HL-60 (cell line): ENCODE data around the gene CEPT1.

Source experiments
- DNase-seq, 2 experiments: peaks; one replicate each; pipeline ENCODE4 v3.0.0-alpha.2; 2010 to 2020; ENCODE audit warnings: low read depth in 1 of 2, low spot score in 1 of 2
- H3K27ac ChIP-seq: fragments of 250-450 bp; sonication (Bioruptor Pico); replicated peaks from 2 replicates; pipeline ENCODE4 v1.5.1; 2020; ENCODE audit warnings: mild to moderate bottlenecking, moderate library complexity
- H3K27me3 ChIP-seq: fragments of 250-450 bp; sonication (Bioruptor Pico); 2 replicates; pipeline ENCODE4 v1.5.1; 2021; ENCODE audit warnings: mild to moderate bottlenecking, moderate library complexity; ENCODE audit not compliant: insufficient read depth, poor library complexity, severe bottlenecking
- H3K4me3 ChIP-seq: replicated peaks from 2 replicates; pipeline ENCODE4 v1.5.1; 2011; ENCODE audit warnings: mild to moderate bottlenecking, control low read depth, low read length; ENCODE audit not compliant: insufficient read depth
- CTCF ChIP-seq: IDR thresholded peaks from one replicate; pipeline ENCODE4 v1.5.1; 2011; ENCODE audit warnings: low read length, control low read depth, inconsistent platforms; ENCODE audit not compliant: insufficient read depth
- GABPA ChIP-seq: IDR thresholded peaks from 2 replicates; pipeline ENCODE4 v1.6.1; 2012; ENCODE audit warnings: low read depth
- POLR2AphosphoS5 ChIP-seq: IDR thresholded peaks from 2 replicates; pipeline ENCODE4 v1.6.1; 2012; ENCODE audit warnings: low read depth
- REST ChIP-seq: IDR thresholded peaks from 2 replicates; pipeline ENCODE4 v1.6.1; 2012; ENCODE audit warnings: low read depth; ENCODE audit not compliant: insufficient replicate concordance
- SPI1 ChIP-seq: IDR thresholded peaks from 2 replicates; pipeline ENCODE4 v1.6.1; 2012; ENCODE audit warnings: low read depth, mild to moderate bottlenecking, borderline replicate concordance

CEPT1 gene

GRCh38 chr1:111204983-111205713, 65.1 kb downstream of the CEPT1 start:
- Histone ChIP-seq H3K27ac (peak overlapping the region; percentile 94), H3K4me3 (no peak overlapping the region), H3K27me3 (no peaks in the 10 kb centered on the region)
- no peak for DNase-seq
- TF ChIP-seq REST = no peak
- no peak for TF ChIP-seq CTCF
- no peak for TF ChIP-seq POLR2AphosphoS5
- TF ChIP-seq SPI1 = peak; percentile 52; the same call in 1 of the 2 replicates
- TF ChIP-seq GABPA = no peak

- H3K27me3 ChIP-seq = no peaks in the 10 kb centered on the region
- no peak overlapping the region for H3K4me3 ChIP-seq
- TF ChIP-seq GABPA = no peak
- TF ChIP-seq POLR2AphosphoS5 = no peak
- no peak for TF ChIP-seq CTCF
- TF ChIP-seq SPI1 = no peak
- no peak for TF ChIP-seq REST
- peak overlapping the region; percentile 94 for H3K27ac ChIP-seq
- DNase-seq = peak; percentile 66 to 67
Observed at GRCh38 chr1:111205714-111206050, 65.7 kb downstream of the CEPT1 start.

- TF ChIP-seq SPI1 (no peak), CTCF (no peak), GABPA (no peak), REST (no peak), POLR2AphosphoS5 (no peak)
- Histone ChIP-seq H3K27me3 (no peaks in the 10 kb centered on the region), H3K4me3 (no peak overlapping the region), H3K27ac (no peak overlapping the region)
- no peak for DNase-seq
Observed at GRCh38 chr1:111208921-111209320, 68.9 kb downstream of the CEPT1 start.
